ENCODE data around the gene CNTNAP5.

GRCh38 chr2:124213977-124214587, 189.0 kb downstream of the CNTNAP5 start:
- no peak for TF ChIP-seq CHD2 (IDR thresholded peaks at IDR 0.05; ENCODE audit: low read depth, low read length)
- TF ChIP-seq KDM4B (CRISPR knock-in tag; IDR thresholded peaks at IDR 0.05) = no peak
- no peak for TF ChIP-seq POLR2AphosphoS5 (IDR thresholded peaks at IDR 0.05; ENCODE audit: low read depth, low read length)
- no peak for TF ChIP-seq EP300 (IDR thresholded peaks at IDR 0.05; ENCODE audit: low read depth in 2 of 2, low read length in 2 of 2)
- TF ChIP-seq EP300 (CRISPR knock-in tag; IDR thresholded peaks at IDR 0.05; ENCODE audit: borderline replicate concordance) = no peak
- no peak for TF ChIP-seq ZZZ3 (CRISPR knock-in tag; IDR thresholded peaks at IDR 0.05; ENCODE audit: borderline replicate concordance)
- TF ChIP-seq ZBTB7A (CRISPR knock-in tag; IDR thresholded peaks at IDR 0.05) = no peak
- no peak for TF ChIP-seq SRF (IDR thresholded peaks at IDR 0.05; ENCODE audit: low read depth, low read length)
- no peak for TF ChIP-seq NR3C1 (CRISPR knock-in tag; IDR thresholded peaks at IDR 0.05)
- TF ChIP-seq MAX (IDR thresholded peaks at IDR 0.05) = no peak
